Smooth muscle cell (in vitro differentiated cells): ENCODE data around the gene ATOH1. TPM values are rescaled to one million over a fixed set of nuclear protein-coding genes. Genes with fewer than 3 reads are reported as not detected.

Source experiments
- DNase-seq: peaks from one replicate; lab custom pipeline; 2025; ENCODE audit not compliant: unreplicated experiment; lab: John Stamatoyannopoulos, UW
- H2AFZ ChIP-seq: fragments of 200-600 bp; sonication (generic); 2 replicates; pipeline ENCODE4 v1.6.0; 2016; ENCODE audit warnings: antibody characterized with exemption, low read depth, mild to moderate bottlenecking
- H3F3A ChIP-seq: fragments of 200-600 bp; sonication (generic); 2 replicates; pipeline ENCODE4 v1.6.0; 2017; ENCODE audit warnings: antibody characterized with exemption, low read depth
- H3K27ac ChIP-seq: fragments of 200-600 bp; sonication (generic); 2 replicates; pipeline ENCODE4 v1.5.1; 2016; ENCODE audit warnings: low read depth, mild to moderate bottlenecking
- H3K27me3 ChIP-seq: fragments of 200-600 bp; sonication (generic); 2 replicates; pipeline ENCODE4 v1.6.1; 2016; ENCODE audit warnings: low read depth, mild to moderate bottlenecking
- H3K36me3 ChIP-seq: fragments of 200-600 bp; sonication (generic); 2 replicates; pipeline ENCODE4 v1.5.1; 2016; ENCODE audit warnings: low read depth
- H3K4me1 ChIP-seq: fragments of 200-600 bp; sonication (generic); 2 replicates; pipeline ENCODE4 v1.5.1; 2016; ENCODE audit warnings: low read depth
- H3K4me2 ChIP-seq: fragments of 200-600 bp; sonication (generic); 2 replicates; pipeline ENCODE4 v1.6.0; 2016; ENCODE audit warnings: mild to moderate bottlenecking
- H3K4me3 ChIP-seq: fragments of 200-600 bp; sonication (generic); 2 replicates; pipeline ENCODE4 v1.5.1; 2016; ENCODE audit warnings: mild to moderate bottlenecking
- H3K79me2 ChIP-seq: fragments of 200-600 bp; sonication (generic); 2 replicates; pipeline ENCODE4 v1.6.0; 2016; ENCODE audit warnings: low read depth, mild to moderate bottlenecking
- H3K9ac ChIP-seq: fragments of 200-600 bp; sonication (generic); 2 replicates; pipeline ENCODE4 v1.6.0; 2016; ENCODE audit warnings: low read depth
- H3K9me3 ChIP-seq: fragments of 200-600 bp; sonication (generic); replicated peaks from 2 replicates; pipeline ENCODE4 v1.5.1; 2016; ENCODE audit warnings: low read depth
- H4K20me1 ChIP-seq: fragments of 200-600 bp; sonication (generic); 2 replicates; pipeline ENCODE4 v1.6.0; 2016; ENCODE audit warnings: low read depth
- CTCF ChIP-seq: fragments of 200-600 bp; sonication (generic); IDR thresholded peaks from 2 replicates; pipeline ENCODE4 v1.5.1; 2017; ENCODE audit warnings: borderline replicate concordance, mild to moderate bottlenecking, antibody characterized with exemption; ENCODE audit not compliant: insufficient read depth, poor library complexity, severe bottlenecking
- WGBS: methylation state at CpG from one replicate; pipeline ENCODE4 v1.1.7; 2016; ENCODE audit warnings: low lambda C conversion rate; 5-methylcytosine and 5-hydroxymethylcytosine counted together
- polyA plus RNA-seq: library from polyadenylated mRNA; unstranded; fragments of >200 nt; fragmentation: Nextera tagmentation; extraction: Ambion mirVana; gene quantifications from 2 replicates; pipeline ENCODE4 v1.2.1, GENCODE V29; 2016
- total RNA-seq: library from RNA; depleted of rRNA; stranded (reverse); fragments of >200 nt; gene quantifications from 2 replicates; pipeline ENCODE4 v1.2.3, GENCODE V29; 2014

The ATOH1 gene, protein sequence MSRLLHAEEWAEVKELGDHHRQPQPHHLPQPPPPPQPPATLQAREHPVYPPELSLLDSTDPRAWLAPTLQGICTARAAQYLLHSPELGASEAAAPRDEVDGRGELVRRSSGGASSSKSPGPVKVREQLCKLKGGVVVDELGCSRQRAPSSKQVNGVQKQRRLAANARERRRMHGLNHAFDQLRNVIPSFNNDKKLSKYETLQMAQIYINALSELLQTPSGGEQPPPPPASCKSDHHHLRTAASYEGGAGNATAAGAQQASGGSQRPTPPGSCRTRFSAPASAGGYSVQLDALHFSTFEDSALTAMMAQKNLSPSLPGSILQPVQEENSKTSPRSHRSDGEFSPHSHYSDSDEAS
- total RNA-seq (not detected in 2 replicates), polyA plus RNA-seq (not detected in 2 replicates)

DNA sequence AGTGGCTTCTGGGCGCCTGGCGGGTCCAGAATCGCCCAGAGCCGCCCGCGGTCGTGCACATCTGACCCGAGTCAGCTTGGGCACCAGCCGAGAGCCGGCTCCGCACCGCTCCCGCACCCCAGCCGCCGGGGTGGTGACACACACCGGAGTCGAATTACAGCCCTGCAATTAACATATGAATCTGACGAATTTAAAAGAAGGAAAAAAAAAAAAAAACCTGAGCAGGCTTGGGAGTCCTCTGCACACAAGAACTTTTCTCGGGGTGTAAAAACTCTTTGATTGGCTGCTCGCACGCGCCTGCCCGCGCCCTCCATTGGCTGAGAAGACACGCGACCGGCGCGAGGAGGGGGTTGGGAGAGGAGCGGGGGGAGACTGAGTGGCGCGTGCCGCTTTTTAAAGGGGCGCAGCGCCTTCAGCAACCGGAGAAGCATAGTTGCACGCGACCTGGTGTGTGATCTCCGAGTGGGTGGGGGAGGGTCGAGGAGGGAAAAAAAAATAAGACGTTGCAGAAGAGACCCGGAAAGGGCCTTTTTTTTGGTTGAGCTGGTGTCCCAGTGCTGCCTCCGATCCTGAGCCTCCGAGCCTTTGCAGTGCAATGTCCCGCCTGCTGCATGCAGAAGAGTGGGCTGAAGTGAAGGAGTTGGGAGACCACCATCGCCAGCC is at the start of gene ATOH1:
Gene ATOH1 (plus strand): TSS at position 422 of the 663 bp plus-strand sequence. CDS start 174 bp downstream, at position 596.
- H3F3A ChIP-seq: no peaks in the 10 kb centered on the region
- no peaks in the 10 kb centered on the region for H3K79me2 ChIP-seq
- H2AFZ ChIP-seq: no peak within 1 kb of the TSS
- H3K4me3 ChIP-seq: peak within 1 kb of the TSS; percentile 52
- H3K36me3 ChIP-seq: no peaks in the 10 kb centered on the region
- H3K9me3 ChIP-seq: no peaks in the 10 kb centered on the region
- H3K9ac ChIP-seq: no peak within 1 kb of the TSS
- peaks cover 19% of the 10 kb centered on the region for H3K4me1 ChIP-seq
- no peaks in the 10 kb centered on the region for H4K20me1 ChIP-seq
- peaks cover 100% of the 10 kb centered on the region for H3K27me3 ChIP-seq
- no peak for TF ChIP-seq CTCF
- H3K27ac ChIP-seq: no peak within 1 kb of the TSS
- no peak for DNase-seq
- WGBS: 1% methylated on average over 46 of the region's 46 CpGs
- peak within 1 kb of the TSS; percentile 76 for H3K4me2 ChIP-seq

GRCh38 chr4:93779228-93779627 is 49.3 kb upstream of the ATOH1 start:
- H3K27ac ChIP-seq: no peak overlapping the region
- no peak for TF ChIP-seq CTCF
- H3K9me3 ChIP-seq: no peaks in the 10 kb centered on the region
- DNase-seq: no peak
- no peaks in the 10 kb centered on the region for H3K36me3 ChIP-seq
- no peaks in the 10 kb centered on the region for H3K4me1 ChIP-seq
- H3K4me3 ChIP-seq: no peak overlapping the region
- H2AFZ ChIP-seq: no peak overlapping the region
- H3K9ac ChIP-seq: no peak overlapping the region
- H3K27me3 ChIP-seq: no peaks in the 10 kb centered on the region
- no peak overlapping the region for H3K4me2 ChIP-seq
- 86% methylated on average over 2 of the region's 2 CpGs for WGBS
- no peaks in the 10 kb centered on the region for H3K79me2 ChIP-seq
- no peaks in the 10 kb centered on the region for H3F3A ChIP-seq
- H4K20me1 ChIP-seq: no peaks in the 10 kb centered on the region

- H3K4me1 ChIP-seq: no peaks in the 10 kb centered on the region
These were observed 48.5 kb upstream of the ATOH1 start for GRCh38 chr4:93780080-93780479.

More at GRCh38 chr4:93780080-93780479, 48.5 kb upstream of the ATOH1 start:
- no peaks in the 10 kb centered on the region for H3K27me3 ChIP-seq
- H3K9me3 ChIP-seq: no peaks in the 10 kb centered on the region
- WGBS: 92% methylated on average over 5 of the region's 5 CpGs
- H3K9ac ChIP-seq: no peak overlapping the region
- H3K36me3 ChIP-seq: no peaks in the 10 kb centered on the region
- no peak for TF ChIP-seq CTCF
- no peak overlapping the region for H3K27ac ChIP-seq
- H3K4me3 ChIP-seq: no peak overlapping the region
- H3K4me2 ChIP-seq: no peak overlapping the region
- H2AFZ ChIP-seq: no peak overlapping the region
- no peaks in the 10 kb centered on the region for H4K20me1 ChIP-seq
- H3F3A ChIP-seq: no peaks in the 10 kb centered on the region
- H3K79me2 ChIP-seq: no peaks in the 10 kb centered on the region
- no peak for DNase-seq
